ENCODE measurements around the gene LPP.

GRCh38 chr3:188287762-188288505, 134.0 kb downstream of the LPP start:
- no peak for TF ChIP-seq MAFK (IDR thresholded peaks at IDR 0.05; ENCODE audit: low read depth, low read length)
- no peak for TF ChIP-seq CTCF (conservative IDR thresholded peaks at IDR 0.05; ENCODE audit: low read depth, low read length)
- TF ChIP-seq SMC3 (IDR thresholded peaks at IDR 0.05; ENCODE audit: low read depth, low read length), result no peak
- TF ChIP-seq POLR2A (IDR thresholded peaks at IDR 0.05; ENCODE audit: low read depth, low read length), result no peak
- no peak for TF ChIP-seq USF2 (IDR thresholded peaks at IDR 0.05; ENCODE audit: low read depth, low read length)
- TF ChIP-seq MXI1 (IDR thresholded peaks at IDR 0.05; ENCODE audit: borderline replicate concordance, low read depth, low read length), result no peak
